Astrocyte of the cerebellum (primary cell): ENCODE data around the gene DCAKD.

Source experiments
- DNase-seq: peaks from one replicate; pipeline ENCODE4 v3.0.0-alpha.2; 2011; ENCODE audit warnings: low read depth
- H3K4me3 ChIP-seq: 2 replicates; pipeline ENCODE4 v1.5.1; 2011; ENCODE audit warnings: mild to moderate bottlenecking, low read depth, low read length, moderate library complexity
- in situ Hi-C: cut with HindIII; loops from 2 replicates; pipeline ENCODE4 v1.10.0; 2017; ENCODE audit warnings: low sequenced_read_pairs
- TF ChIP-seq, protein P1 (sequence below): IDR thresholded peaks from 2 replicates; pipeline ENCODE4 v1.5.1; 2012; ENCODE audit warnings: low read length, low read depth, moderate library complexity, mild to moderate bottlenecking; ENCODE audit errors: missing control alignments

The DCAKD gene

DNA sequence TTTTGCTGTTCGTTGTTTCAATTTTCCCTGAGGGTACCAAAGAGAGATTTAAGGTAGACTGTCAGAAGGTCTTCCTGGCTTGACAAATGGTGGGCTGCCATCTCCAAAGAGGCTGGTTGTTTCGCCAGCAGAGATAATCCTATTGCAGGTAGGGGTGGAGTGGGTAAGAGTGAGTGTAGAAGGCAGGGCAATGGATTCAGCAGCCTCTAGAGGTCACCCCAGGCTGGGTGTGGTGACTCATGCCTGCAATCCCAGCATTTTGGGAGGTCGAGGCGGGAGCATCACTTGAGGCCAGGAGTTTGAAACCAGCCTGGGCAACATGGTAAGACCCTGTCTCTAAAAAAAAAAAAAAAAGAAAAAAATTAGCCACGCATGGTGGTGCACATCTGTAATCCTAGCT is 34.6 kb downstream of the DCAKD start:
- DNase-seq = no peak
- in situ Hi-C loops = no loop called here
- TF ChIP-seq, protein P1, sequence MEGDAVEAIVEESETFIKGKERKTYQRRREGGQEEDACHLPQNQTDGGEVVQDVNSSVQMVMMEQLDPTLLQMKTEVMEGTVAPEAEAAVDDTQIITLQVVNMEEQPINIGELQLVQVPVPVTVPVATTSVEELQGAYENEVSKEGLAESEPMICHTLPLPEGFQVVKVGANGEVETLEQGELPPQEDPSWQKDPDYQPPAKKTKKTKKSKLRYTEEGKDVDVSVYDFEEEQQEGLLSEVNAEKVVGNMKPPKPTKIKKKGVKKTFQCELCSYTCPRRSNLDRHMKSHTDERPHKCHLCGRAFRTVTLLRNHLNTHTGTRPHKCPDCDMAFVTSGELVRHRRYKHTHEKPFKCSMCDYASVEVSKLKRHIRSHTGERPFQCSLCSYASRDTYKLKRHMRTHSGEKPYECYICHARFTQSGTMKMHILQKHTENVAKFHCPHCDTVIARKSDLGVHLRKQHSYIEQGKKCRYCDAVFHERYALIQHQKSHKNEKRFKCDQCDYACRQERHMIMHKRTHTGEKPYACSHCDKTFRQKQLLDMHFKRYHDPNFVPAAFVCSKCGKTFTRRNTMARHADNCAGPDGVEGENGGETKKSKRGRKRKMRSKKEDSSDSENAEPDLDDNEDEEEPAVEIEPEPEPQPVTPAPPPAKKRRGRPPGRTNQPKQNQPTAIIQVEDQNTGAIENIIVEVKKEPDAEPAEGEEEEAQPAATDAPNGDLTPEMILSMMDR = peak; percentile 41
- H3K4me3 ChIP-seq = no peak overlapping the region

DNA sequence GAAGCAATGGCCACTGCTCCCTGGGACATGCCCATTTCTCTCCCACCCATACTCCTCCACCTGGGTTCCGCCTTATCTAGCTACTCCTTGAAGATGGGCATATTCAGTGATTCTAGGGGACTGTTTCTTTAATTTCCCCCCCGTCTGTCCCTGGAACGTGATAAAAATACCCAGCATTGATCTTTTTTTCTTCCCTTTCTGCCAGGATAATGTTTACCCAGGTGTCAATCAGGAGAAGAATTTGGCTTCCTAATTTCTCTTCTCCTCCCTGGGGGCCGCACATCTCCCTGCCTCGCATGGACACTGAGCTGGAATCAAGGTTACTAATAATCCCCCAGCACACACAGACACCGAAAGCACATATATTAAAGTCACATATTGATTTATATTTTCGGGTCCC is 35.2 kb downstream of the DCAKD start:
- TF ChIP-seq, protein P1 = no peak

DNA sequence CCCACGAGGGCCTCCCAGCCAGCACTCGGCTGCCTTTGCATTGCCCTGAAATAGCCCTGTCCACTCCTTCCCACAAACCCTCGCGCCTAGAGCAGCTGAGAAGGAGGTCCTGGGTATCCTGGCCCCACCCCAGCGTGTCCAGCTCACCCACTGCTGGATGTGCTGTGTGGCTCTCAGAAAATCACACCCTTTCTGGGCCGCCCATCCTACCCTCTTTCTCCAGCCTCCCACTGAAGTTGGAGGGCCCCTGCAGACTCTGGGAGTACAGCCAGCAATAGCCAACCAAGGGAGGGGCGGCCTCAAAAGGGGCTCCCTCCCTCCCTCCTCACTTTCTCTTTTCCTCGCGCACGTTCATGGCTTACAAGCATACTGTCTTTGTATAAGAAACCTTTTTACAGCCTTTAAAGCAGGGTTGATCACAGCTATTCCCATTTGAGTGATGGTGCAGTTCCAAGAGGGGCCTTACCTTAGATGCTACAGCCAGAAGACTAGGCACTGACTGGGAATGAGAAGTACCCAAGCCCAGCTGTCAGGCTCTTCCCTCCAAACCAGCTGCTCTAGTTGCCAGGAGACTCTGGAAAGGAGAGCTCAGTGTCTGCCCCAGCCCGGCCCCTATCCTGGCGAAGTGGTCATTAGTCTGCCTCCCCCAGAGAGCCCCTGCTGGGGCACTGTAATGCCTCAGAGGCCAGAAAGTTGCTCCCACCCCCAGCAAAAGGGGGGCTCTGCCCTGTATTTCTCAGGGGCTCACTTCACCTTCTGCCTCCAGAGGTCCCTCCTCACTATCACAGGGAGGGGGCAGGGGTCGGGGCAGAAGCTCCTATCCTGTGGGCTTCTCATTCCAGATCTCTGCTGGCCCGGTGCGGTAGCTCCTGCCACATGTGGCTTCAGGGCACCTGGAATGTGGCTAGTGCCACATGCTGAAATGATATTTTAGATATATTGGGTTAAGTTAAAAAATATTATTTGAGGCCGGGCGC is 38.1 kb downstream of the DCAKD start:
- in situ Hi-C loops = no loop called here
- TF ChIP-seq, protein P1 = no peak
- peak; percentile 3 for DNase-seq
- no peak overlapping the region for H3K4me3 ChIP-seq

More for the DNA sequence above, 35.2 kb downstream of the DCAKD start:
- no peak for DNase-seq
- no peak overlapping the region for H3K4me3 ChIP-seq
- in situ Hi-C loops = no loop called here

DNA sequence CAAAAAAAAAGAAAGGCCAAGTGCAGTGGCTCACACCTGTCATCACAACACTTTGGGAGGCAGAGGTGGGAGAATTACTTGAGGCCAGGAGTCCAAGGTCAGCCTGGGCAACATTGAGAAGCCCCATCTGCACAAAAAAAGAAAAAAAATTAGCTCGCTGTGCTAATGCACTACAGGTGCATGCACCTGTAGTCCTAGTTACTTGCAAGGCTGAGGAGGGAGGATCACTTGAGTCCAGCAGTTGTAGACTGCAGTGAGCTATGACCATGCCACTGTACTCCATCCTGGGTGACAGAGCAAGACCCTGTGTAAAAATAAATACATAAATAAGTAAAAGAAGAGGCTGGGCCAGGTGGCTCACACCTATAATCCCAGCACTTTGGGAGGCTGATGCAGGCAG is 39.7 kb downstream of the DCAKD start:
- DNase-seq = no peak
- no peak overlapping the region for H3K4me3 ChIP-seq
- in situ Hi-C loops = no loop called here
- TF ChIP-seq, protein P1 = no peak

DNA sequence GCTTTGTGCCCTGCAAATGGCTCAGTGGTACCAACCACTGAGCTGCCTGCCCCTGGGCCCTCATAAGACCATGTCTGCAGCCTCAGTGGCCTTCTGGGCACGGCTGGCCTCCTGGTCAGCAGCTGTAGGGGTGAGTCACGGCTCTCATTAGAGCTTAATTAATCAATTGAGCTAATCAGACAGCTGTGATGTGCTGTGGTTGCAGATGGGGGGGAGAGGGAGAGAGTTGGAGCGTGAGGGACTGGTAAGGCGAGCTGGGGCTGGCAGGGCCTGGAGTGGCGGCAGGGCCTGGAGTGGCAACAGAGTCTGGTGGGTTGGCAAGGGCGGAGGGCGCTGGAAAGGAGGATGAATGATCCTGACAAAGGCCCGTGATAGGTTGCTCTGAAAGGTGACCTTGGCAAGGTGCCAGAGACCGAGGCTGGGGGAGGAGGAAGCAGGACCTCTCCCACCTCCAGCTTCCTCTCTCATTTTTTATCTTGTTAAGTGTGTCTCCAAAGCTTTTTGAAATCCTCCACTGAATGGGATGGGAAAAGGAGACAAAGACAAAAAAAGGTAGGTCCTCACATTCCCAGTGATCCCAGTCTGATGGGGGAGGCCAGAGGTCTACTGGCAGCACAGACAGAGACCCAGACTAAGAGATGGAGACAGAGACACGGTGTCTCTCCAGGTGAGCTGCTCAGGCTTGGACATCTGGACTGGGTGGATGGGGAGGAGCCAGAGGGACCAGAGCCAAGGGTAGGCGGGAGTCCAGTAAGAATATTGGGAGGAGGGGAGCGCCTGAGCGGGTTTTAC is 41.6 kb downstream of the DCAKD start:
- in situ Hi-C loops = no loop called here
- no peak for DNase-seq
- TF ChIP-seq, protein P1 = no peak
- H3K4me3 ChIP-seq = no peak overlapping the region

DNA sequence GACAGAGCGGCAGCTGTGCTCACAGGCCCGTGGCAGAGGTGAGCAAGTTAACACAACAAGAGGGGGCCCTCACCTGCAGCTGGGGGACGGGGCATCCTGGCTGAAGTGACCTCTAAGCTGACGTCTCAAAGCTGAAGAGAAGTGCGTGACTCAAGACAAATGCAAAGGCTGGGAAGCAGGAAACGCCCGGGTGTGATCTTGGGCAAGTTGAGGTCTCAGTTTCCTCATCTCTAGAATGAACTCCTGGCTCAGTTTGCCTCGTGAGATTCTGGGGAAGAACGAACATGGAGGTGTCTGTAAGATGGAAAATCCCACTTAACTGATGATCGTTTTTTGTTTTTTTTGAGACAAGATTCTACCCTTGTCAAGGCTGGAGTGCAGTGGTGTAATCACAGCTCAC is 43.2 kb downstream of the DCAKD start:
- TF ChIP-seq, protein P1 = no peak
- no peak for DNase-seq
- in situ Hi-C loops = no loop called here

More for the DNA sequence above, 43.2 kb downstream of the DCAKD start:
- H3K4me3 ChIP-seq = no peak overlapping the region
